A673 (cell line): ENCODE measurements around the gene APOC3.

Source experiments
- CTCF ChIP-seq: fragments of 300-800, 200-600 bp; sonication (generic); conservative IDR thresholded peaks from 2 replicates; pipeline ENCODE4 v1.5.1; 2017; ENCODE audit warnings: low read depth, mild to moderate bottlenecking, antibody characterized with exemption, low read length, moderate library complexity, mixed read lengths
- EZH2 ChIP-seq: fragments of 200-600 bp; sonication (generic); IDR thresholded peaks from 2 replicates; pipeline ENCODE4 v1.6.1; 2017; ENCODE audit warnings: borderline replicate concordance, low read depth, mild to moderate bottlenecking, mixed read lengths, antibody characterized with exemption, low read length; ENCODE audit not compliant: poor library complexity, severe bottlenecking

DNA sequence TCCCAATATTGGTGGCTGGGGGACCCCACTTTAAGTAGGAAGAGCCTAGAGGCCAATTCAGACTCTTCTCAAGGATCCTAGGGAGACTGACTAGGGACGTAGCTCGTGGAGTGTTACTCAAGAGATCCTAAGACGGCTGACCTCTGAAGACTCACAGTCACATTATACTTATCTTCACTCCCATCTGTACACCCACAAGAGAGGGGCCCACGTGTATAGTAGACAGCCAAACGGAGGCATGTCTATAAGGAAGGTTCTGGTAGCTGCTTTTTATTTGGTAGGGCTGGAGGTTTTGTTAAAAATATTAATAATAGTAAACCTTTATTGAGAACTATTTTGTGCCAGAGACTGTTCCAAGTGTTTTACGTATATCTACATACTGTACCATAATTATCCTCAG lies 30.6 kb downstream of the APOC3 start:
- TF ChIP-seq CTCF (no peak), EZH2 (no peak)
